Stimulated activated CD8-positive, alpha-beta memory T cell treated with anti-CD3 and anti-CD28 coated beads, Interleukin-12 subunit alpha, Interleukin-12 subunit beta, amount 100 ng/mL, for 1 hour (primary cell): ENCODE data around the gene CDK5RAP1.
"Not testable (repeated sequence)": the region's sequence is repeated elsewhere in the genome, so short reads cannot be mapped to it uniquely, and the experiment has no call there.

Source experiments
- DNase-seq: peaks from one replicate; pipeline ENCODE4 v3.0.0-alpha.2; 2020; ENCODE audit warnings: low read depth

Gene CDK5RAP1

GRCh38 chr20:33419140-33419974, 18.0 kb upstream of the CDK5RAP1 start:
- no peak for DNase-seq

- DNase-seq = no peak
Observed at GRCh38 chr20:33418033-33418432, 16.7 kb upstream of the CDK5RAP1 start.

DNA sequence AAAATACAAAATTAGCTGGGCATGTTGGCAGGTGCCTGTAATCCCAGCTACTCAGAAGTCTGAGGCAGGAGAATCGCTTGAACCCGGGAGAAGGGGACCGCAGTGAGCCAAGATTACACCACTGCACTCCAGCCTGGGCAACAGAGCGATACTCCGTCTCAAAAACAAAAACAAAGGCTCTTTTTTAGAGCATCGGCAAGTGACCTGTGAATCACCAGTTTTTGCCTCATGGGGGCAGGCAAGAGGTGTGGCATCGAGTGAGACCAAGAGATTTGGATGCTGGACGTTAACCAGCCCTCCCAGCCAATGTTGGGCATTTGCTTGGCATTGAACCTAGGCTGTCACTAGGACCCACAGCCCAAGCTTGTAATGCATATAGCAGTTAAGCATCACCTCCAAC, 14.6 kb upstream of the CDK5RAP1 start:
- DNase-seq = no peak

DNA sequence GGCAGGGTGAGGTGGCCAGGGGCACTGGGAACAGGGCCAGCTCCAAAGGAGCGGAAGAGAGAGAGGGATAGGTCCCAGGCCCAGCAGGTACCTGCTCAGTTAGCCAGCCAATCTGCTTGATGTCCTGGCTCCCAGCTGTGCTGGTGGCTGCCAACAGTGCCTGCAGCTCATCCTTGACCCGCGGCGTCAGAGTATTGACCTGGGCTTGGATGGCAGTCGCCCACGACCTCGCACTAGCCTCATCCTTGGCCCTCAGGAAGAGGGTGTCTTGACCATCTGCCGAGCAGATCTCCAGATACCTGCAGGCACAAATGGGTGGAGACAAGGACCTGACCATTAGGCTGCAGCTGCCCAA, 11.1 kb upstream of the CDK5RAP1 start:
- no peak for DNase-seq

- DNase-seq = no peak
Observed at GRCh38 chr20:33411711-33412483, 10.6 kb upstream of the CDK5RAP1 start.

- DNase-seq = no peak
Observed at GRCh38 chr20:33411242-33411641, 9.9 kb upstream of the CDK5RAP1 start.

GRCh38 chr20:33410081-33410742, 8.9 kb upstream of the CDK5RAP1 start:
- no peak for DNase-seq

DNA sequence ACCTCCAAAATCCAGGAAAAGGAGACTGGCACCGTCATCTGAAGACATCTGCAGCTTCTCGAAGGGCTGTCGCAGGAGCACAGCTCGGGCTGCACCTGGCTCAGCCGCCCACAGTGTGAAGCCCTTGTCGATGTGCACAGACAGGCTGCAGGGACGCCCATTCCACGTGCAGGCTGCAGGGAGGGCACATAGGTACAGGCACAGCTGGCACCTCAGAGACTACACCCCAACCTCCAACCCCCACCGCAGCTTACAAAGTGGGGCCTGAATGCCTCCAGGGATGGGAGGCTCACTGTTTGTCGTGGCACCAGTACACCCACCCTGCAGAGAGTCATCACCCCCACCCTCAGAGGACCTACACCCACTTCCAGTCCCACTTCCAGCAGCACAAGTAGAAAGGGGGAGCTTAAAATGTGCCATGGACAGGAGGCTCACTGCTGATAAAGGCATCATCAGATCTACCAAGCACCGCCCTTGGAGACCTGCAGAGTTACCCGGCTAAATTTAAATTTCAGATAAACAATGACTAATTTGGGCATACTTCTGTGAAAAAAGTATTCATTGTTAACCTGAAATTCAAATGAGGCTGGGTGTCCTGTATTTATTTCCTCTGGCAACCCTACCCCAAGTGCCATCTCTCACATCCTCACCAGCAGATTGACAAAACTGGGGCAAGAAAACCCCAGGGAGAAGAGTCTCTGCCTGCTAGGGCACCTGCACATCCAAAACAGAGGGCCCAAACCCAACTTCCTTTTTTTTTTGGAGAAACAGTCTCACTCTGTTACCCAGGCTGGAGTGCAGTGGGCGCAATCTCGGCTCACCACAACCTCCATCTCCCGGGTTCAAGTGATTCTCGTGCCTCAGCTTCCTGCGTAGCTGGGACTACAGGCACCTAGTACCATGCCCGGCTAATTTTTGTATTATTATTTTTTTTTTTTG, 7.7 kb upstream of the CDK5RAP1 start:
- DNase-seq = no peak

DNA sequence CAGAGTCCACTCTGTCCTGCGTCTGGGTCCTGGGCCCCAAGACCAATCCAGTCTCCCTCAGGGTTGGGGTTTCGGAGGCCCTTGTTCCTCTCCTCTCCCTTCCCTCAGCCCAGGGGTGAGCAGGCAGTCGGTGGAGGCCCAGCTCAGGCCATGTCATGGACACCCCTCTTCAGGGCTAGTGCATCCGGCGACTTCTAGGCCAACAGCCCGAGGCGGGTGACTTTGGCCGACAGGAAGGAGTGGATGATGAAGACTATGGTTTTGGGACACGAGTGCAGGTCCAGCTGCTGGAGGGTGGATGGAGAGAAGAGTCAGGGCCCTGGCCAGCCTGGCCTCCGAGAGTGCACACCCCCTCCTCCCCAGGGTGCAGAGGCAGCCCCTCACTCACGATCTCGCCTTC, 7.0 kb upstream of the CDK5RAP1 start:
- no peak for DNase-seq

GRCh38 chr20:33407796-33408195, 6.5 kb upstream of the CDK5RAP1 start:
- no peak for DNase-seq

- DNase-seq = no peak
Observed at GRCh38 chr20:33407251-33407650, 5.9 kb upstream of the CDK5RAP1 start.

DNA sequence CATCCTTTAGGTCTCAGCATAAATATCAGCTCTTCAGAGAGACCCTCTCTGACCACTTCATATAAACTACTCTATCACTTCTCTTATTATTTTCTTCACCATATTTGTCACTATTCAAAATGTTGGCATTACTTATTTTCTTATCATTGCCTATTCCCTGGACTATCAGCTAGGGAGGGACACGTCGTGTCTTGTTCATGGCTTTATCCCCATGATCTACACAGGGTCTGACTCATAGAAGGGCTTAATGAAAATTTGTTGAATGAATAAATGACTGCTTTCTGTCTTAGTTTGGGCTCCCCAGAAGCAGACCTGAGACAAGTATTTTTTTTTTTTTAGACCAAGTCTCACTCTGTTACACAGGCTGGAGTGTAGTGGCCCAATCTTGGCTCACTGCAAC, 3.0 kb upstream of the CDK5RAP1 start:
- no peak for DNase-seq

GRCh38 chr20:33401921-33402369, 626 bp upstream of the CDK5RAP1 start:
- DNase-seq = no peak

DNA sequence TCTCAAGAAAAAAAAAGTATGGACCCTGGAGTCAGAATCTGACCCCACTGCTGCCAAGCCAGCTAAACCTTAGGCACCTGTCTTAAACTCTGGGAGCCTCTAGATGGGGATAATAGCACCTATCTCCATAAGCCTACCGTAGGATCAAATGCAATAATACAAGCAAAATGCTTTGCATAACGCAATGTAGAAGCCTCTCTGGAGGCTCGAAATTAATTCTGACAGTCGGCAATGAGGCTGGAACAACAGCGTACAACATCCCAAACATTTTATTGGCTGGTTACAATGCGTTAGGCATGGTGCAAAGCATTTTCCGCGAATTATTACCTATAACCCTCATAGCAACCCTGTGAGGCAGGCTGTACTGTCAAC, 521 bp downstream of the CDK5RAP1 start:
- no peak for DNase-seq

DNA sequence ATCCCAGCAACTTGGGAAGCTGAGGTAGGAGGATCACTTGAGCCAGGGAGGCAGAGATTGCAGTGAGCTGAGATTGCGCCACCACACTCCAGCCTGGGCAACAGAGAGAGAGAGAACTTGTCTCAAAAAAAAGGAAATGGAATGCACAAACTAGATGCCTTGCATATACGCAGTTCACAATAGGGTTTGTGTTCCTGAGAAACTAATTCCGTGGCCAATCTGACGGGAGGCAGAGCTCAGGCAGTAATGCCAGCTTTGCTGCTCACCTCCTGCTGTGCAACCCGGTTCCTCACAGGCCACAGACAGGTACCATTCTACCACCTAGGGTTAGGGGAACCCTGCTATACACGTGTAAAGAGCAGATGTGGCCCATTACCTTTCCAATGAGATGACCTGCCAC, 1.4 kb downstream of the CDK5RAP1 start:
- DNase-seq = no peak

DNA sequence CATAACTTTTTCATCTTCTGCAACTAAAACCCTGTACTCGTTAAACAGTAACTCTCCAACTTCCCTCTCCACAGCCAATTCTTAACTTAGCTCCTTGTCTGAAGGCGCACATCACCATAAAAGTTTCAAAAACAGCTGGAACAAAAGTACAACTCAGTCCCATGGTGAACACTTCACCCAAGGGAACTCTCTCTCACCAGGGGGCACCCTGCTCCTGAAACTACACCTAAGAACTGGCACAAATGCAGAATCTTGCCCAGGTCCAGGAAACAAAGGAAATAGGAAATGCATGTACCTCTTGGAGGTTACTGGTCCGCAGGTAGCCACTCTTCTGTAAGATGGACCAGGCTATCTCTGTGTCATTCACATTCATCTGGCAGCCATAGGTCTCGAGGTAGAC, 6.6 kb downstream of the CDK5RAP1 start:
- no peak for DNase-seq

DNA sequence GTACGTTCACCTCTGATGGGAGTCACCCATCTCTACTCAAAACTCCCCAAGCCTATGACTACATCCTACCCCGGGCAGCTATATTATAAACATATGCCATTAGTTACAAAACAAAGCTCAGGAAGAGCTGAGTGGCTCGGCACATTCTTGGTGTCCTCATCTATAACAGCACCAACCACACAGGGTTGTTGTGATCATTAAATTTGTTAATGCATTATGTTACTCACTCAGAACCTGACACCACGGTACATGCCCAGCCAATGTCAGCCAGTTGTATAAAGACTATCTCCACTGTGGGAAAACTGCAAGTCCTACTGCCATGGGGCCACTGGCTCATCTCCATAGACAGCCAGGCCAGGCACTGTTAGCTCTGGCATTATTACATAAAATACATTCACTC, 7.7 kb downstream of the CDK5RAP1 start:
- no peak for DNase-seq

- no peak for DNase-seq
Observed at GRCh38 chr20:33391722-33392415, 9.4 kb downstream of the CDK5RAP1 start.

DNA sequence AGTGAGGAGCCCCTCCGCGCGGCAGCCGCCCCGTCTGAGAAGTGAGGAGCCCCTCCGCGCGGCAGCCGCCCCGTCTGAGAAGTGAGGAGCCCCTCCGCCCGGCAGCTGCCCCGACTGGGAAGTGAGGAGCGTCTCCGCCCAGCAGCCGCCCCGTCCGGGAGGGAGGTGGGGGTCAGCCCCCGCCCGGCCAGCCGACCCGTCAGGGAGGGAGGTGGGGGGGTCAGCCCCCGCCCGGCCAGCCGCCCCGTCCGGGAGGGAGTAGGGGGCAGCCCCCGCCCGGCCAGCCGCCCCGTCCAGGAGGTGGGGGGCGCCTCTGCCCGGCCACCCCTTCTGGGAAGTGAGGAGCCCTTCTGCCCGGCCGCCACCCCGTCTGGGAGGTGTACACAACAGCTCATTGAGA, 12.0 kb downstream of the CDK5RAP1 start:
- DNase-seq = not testable (repeated sequence)

- no peak for DNase-seq
Observed at GRCh38 chr20:33388268-33388667, 13.1 kb downstream of the CDK5RAP1 start.

DNA sequence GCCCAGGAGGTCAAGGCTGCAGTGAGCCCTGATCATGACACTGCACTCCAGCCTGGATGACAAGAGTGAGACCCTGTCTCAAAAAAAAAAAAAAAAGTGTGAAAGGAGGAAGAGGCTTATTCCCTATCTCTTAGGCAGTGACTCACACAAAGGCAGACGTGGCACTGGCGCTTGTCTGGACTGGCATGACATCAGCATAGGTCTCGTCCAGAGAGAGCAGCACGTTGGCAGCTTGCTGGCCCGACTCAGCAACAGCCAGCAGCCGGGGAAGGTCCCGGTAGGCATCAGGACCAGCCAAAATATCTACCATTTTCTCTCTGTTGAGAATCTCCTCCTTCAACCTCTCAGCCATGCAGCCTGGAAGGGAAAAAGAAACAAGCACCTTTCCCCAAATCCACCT, 14.1 kb downstream of the CDK5RAP1 start:
- no peak for DNase-seq
